Ammon's horn (tissue), 1 donor: ENCODE results near the gene TRMT2A.

ENCODE experiments used
- DNase-seq: peaks from one replicate; pipeline ENCODE4 v3.0.0-alpha.2; 2016; ENCODE audit warnings: low spot score

TRMT2A gene

GRCh38 chr22:20062043-20062765 lies 54.8 kb downstream of the TRMT2A start:
- DNase-seq: no peak
